ENCODE results near the gene MINDY4.

Gene MINDY4

DNA sequence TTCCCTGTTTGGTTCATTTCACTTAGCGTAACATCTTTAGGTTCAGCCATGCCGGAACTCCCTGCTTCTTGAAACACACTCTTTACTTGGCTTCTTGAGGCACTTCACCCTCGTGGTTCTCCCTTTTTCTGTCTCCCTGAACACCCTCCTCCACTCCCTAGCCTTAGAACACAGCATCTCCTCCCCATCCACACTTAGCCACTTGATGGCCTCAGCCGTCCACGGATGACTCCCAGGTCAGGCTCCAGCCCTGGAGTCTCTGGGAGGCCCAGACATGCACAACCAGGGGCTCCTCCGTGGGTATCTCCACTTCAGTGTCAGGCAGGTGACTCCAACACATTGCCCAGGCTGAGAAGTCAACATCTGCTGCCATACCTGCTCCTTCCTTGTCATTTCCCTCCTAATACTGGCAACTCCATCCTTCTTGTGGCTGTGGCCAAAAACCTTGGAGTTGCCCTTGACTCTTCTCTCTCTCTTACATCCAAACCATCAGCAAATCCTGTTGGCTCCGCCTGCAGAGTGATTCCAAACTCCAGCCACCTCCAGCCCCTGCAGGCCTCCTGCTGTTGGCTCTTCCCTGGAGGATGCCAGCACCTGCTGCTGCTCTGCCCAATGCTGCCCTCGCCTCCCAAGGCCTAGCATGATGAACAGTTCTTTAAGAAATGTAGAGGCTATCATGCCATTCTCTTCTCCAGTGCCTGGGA lies 27.7 kb upstream of the MINDY4 start:
- no peak for DNase-seq

DNA sequence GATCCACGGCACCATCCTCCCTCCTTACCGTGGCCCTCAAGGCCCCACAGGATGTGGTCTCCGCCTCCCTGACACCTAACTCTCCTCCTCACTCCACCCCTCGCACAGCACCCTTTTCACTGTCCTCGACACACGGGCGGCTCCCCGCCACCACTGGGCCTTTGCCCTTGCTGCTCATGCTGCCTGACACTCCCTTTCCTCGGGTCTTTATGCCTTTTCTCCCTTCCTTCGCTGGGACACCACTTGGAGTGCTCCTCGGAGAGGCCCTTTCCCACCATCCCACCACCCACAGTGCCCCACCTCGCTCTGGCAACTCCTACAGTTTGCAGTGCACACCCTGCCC lies 27.2 kb upstream of the MINDY4 start:
- no peak for DNase-seq

DNA sequence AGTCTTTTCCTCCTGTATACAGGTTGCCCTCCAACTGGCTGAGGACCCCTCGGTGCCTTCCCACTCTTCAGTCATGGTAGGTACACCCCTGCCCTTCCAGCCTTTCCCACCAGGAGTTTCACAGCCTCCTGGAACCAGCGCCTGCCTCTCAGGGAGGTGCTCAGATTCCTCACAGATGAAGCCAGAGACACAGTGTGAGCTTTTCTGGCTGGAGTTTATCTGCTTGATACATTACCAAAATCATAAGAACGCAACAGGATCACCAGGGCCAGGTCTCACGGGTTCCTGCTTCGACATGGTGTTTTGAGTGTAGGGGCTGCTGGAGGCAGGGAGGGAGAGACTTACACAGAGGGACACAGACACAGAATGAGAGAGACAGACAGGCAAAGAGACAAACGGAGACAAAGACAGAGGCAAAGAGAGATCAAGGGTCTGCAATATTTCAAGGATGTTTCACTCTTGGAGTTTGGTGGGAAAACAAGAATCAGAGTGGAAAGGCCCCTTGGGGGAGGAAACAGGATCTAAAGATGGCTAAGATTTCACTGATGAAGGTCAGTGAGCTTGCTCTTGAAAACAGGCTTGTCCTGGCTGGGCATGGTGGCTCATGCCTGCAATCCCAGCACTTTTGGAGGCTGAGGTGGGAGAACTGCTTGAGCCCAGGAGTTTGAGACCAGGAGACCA lies 25.8 kb upstream of the MINDY4 start:
- no peak for DNase-seq

DNA sequence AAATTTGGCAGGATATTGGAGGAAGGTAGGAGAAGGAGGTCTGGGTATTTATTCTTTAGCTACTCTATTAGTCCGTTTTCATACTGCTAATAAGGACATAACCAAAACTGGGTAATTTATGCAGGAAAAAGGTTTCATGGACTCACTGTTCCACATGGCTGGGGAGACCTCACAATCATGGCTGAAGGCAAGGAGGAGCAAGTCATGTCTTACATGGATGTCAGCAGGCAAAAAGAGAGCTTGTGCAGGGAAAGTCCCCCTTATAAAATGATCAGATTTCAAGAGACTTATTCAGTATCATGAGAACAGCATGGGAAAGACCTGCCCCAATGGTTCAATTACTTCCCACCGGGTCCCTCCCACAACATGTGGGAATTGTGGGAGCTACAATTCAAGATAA lies 21.2 kb upstream of the MINDY4 start:
- no peak for DNase-seq

DNA sequence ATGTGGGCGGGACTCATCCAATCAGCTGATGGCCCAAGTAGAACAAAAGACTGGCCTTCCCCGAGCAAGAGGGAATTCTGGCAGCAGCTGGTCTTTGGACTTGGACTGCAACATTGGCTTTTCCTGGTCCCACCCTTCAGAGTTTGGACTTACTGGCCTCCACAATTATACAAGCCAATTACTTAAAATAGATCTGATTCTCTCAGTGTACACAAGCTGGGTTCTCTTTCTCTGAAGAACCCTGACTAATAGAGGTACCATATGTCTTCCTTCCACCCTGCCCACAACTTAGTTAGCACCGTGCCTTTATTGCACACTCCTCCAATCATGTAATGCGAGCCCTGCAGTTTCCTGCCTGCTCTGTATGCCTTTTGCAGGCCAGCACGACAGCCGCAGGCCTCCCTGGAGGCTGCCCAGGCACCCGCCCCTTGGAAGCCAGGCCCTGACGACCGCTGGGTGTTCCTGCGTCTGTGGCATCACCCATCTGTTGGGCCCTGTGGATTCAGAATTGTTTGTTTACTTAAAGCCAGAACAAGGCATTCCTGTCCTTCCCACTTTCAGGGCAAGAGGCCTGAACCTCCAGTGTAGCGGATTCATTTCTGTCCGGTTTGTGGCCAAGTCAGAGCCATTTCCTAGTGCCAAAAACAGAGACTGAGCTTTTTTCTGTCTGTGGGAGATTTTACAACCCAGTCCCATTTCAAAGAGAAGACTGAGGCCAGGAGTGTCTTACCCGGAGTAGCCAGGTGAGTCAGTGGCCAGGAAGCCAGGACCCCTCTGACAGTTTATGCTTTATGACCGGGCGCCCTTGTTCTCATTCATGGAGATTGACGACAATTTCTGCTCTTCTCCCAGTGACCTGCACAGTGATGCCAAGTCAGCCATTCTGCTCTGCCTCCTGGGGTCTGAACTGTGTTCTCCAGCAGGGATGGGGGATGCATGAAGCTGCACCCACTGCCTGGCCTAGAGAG lies 20.2 kb upstream of the MINDY4 start:
- no peak for DNase-seq

DNA sequence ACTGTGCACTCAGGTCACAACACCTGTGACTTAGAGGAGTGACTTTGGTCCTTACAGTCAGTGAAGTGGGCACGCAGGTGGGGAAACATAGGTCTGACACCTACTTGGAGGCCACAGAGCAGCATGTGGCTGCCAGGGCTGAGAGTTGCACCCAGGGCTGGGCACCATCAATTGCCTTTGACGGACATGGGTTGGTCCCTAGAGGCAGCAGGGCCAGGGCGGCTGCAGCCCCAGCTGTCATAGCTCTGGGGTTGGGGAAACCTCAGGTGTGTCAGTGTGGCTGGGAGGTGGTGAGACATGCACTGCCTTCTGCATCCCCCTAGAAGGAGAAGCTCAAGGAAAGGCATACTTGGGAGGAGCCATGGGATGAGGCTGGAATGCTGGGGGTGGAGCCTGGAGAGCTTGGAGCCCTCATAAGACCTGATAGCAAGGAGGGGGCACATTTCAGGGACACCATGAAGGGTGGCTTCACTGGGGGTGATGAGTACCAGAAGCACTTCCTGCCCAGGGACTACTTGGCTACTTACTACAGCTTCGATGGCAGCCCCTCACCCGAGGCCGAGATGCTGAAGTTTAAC lies 19.4 kb upstream of the MINDY4 start, which contains the start of gene INMT:
TSS of gene INMT (plus strand) at position 440 of the 578 bp plus-strand sequence. CDS start at position 456, 16 bp downstream.
- DNase-seq, result no peak

DNA sequence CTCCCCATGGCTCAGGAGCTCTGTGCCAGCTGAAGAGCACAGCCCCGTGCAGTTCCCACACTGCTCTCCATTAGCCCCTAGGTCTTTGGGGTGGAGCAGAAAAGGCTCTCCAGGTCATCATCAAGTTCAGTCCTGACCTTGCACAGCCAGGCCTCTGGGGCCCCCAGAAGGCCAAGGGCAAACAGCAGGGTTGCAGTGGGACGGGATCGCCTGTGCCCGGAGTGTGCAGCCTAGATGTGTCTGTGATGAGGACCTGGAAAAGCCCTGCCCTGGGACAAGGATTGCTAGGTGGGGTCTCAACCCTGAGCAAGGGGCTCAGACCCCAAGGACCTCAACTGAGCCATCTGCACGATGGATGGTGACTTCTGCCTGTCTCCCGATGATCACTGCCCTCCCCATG lies 18.7 kb upstream of the MINDY4 start:
- no peak for DNase-seq

DNA sequence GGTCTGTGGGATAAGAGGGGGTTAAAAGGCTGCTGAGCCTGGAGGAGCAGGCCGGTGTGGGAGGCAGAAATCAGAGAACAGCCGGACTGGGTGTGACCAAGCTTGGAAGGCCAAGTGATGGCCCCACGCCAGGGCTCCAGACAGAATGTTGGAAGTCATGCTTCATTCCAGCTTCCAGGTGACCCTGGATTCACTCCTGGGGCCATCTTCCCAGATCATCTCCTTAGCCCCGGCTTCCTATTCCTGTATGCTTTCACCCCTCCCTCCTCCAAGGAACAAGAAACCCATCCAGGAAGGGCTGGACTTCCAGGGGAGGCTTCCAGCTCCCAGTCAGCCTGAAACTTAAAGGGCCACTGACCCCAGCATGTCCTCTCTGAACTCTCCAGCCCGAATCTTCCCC lies 18.2 kb upstream of the MINDY4 start:
- DNase-seq, result no peak

DNA sequence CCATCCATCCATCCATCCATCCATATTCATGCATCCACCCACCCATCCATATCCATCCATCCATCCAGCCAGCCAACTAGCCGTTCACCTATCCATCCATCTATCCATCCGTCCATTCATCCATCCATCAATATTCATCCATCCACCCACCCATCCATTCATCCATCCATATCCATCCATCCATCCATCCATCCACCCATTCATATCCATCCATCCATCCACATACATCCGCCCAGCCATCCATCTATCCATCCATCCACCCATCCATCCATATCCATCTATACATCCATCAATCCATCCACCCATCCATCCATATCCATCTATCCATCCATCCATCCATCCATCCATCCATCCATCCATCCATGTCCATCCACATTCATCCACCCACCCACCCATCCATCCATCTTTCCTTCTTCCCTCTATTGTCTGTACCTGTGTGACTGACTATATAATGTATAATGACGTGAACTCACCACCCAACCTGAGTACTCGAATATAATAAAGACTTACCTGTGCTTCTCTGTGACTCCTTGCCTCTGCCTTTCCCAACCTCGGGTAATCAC lies 16.8 kb upstream of the MINDY4 start:
- DNase-seq, result no peak

DNA sequence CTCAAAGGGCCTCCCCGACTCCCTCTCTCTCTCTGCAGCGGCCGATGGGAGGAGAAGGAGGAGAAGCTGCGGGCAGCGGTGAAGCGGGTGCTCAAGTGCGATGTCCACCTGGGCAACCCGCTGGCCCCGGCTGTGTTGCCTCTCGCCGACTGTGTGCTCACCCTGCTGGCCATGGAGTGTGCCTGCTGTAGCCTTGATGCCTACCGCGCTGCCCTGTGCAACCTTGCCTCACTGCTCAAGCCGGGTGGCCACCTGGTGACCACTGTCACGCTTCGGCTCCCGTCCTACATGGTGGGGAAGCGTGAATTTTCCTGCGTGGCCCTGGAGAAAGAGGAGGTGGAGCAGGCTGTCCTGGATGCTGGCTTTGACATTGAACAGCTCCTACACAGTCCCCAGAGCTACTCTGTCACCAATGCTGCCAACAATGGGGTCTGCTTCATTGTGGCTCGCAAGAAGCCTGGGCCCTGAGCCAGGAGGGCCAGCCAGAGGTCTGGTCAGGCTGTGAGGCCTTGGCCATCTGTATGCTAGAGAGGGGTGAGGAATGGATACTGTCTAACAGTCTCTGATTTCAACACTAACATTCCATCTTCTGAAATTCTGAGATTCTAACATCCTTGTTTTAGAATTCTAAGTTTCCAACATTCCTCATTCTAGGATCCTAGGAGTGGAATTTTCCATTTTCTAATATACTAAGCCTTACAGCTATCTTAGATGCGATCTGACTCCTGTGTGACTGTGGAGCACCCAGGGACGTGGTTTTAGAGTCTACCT lies 15.6 kb upstream of the MINDY4 start:
- no peak for DNase-seq

DNA sequence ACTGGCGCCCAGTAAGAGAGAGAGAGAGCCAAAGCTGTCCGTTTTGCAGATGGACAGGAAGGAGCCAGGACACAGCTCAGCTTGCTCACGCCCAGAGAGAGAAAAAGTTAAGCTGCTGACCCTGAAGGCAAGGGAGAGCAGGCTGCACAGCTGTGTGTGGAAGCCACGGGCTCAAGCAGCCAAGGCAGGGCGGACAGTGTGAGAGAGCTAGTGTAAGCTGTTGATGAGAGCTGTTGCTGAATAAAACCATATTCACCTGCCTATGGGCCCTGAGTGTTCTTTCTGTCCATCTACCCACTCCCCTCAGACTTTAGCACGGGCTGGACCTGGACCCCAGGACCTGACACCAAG lies 13.9 kb upstream of the MINDY4 start:
- DNase-seq, result no peak

DNA sequence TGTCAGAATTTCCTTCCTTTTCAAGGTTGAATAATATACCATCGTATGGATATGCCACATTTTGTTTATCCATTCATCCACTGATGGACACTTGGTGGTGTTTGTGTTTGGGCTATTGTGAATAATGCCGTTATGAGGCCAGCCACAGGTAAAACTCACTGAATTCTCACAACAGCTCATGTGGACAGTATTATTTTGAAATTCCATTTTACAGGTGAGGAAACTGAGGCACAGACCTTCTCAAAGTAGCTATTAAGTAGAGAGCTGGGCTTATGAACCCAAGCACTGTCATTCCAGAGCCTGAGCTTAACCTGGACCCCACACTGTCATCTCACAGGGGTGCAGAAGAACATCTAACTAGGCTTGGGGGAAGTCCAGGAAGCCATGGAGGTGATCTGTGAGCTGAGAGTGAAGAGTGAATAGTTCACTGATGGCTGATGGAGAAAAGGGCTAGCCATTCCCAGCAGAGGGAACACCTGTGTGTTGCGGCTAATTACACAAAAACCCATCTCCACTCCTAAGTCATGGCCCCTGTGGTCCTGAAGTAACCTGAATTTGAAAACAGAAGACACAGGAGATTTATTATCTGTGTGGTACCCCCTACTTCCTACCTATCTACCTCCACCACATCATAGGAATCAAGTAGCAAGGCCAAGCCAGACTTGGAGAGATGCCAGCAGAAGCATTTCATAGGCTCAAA lies 10.6 kb upstream of the MINDY4 start:
- DNase-seq, result no peak

DNA sequence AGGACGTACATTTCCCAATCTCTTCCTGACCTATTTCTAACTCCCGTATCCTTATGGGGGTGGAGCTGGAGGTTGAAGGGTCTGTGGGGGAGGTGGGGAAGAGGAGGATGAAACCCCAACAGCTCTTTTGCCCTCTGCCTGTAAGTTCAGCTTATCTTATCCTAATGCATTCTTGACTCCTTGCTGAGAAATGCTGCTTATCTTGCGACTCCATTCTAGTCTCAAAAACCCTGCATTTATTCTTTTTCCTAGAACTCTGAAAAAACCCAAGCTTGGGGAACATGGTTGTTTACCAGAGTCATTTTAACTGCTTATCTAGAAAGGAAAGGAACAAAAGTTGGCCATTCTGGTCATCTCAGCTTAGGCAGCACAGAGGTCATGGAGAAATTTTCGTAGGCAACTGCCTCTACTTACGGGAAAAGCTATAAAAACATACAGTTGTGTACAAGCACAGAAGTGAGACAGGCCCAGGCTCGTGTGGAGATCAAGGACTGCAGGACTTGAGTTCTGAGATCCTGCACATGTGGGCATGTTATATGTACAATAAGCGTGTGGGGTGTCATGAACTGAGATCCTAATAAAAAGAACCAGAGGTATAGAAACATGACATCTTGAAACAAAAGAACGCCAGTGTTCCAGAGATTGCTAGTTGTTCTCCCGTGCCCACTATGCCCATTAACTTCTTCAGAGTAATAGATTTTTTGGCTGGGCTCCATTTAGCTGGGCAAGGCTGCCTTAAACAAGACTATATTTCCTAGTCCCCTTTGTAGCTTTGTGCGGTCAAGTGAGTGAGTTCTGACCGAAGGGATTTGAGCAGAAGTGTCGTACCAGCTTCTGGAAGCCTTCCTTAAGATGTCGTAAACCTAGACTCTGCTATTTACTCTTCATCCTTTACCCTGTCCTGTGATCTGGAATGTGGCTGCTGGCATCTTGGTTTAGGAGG lies 9.7 kb upstream of the MINDY4 start:
- no peak for DNase-seq

DNA sequence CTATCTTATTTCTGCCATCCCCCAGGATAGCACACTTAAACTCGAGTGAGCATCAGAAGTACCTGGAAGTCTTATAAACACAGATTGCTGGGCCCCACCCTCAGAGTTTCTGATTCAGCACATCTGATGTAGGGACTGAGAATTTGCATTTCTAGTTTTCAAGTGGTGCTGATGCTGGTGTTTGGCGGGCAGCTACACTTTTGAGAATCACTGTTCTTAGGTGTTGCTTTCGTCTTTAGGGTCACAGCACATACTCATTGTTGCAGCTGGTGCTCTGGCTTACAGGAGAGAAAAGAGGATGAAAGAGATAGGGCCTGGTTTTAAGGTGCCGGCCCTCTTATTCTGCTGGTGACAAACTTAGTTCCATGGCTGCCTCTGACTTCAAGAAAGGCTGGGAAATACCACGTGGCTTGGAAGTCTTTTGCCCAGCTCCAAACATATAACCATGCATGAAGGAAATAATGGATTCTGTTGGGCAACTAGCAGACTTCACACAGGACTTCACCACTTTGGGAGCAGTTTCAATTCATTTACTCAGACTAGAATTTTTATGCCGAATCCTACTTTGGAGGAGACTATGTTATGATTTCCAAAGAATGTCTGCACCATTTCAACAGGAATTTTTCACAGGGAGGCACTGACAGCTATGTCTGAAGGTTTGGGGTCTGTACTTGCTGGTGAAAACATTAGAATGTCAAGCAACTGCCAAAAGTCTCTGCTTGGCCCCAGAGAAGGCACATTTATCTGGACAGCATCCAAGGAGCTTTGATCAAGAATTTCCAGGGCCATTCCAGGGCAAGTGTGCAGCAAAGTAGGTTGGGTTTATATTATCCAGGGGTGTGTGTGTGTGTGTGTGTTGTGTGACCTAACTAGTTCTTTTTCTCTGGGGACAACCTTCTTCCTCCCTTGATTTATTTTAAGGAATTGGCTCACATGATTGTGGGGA lies 6.9 kb upstream of the MINDY4 start:
- no peak for DNase-seq

DNA sequence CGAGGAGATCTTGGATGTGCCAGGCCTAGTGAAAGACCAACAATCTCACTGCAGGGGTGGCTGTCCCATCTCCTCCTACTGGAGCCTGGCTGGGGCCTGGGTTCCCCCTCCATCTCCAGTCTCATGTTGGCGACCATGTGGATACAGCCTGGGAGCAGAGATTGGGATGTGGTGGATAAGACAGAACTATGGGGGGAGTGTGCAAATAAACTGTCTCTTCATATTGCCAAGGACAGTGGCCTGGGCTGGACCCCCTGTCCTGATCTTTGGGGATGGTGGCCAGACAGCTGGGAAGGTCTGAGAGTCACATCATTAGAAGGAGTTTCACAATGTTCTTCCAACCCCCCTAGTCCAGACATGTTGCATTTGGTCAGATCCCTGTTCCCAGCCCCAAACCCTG lies 5.8 kb upstream of the MINDY4 start:
- no peak for DNase-seq

DNA sequence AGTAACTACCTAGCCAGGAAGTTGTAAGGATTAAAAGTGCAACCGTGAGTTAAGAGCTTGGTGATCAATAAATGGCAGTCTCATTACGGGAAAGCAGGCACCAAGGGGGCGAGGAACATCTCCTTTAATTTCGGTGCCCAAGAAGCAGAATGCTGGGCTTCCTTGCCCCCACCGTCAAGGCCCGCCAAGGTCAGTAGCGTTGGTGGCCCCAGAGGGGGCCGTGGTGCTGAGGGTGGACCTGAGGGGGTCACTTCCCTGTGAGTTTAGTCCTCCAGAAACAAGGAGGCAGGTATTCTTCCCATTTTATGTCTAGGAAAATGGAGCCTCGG lies 408 bp upstream of the MINDY4 start:
- DNase-seq, result peak in 1 of 2 donors; percentile 4

DNA sequence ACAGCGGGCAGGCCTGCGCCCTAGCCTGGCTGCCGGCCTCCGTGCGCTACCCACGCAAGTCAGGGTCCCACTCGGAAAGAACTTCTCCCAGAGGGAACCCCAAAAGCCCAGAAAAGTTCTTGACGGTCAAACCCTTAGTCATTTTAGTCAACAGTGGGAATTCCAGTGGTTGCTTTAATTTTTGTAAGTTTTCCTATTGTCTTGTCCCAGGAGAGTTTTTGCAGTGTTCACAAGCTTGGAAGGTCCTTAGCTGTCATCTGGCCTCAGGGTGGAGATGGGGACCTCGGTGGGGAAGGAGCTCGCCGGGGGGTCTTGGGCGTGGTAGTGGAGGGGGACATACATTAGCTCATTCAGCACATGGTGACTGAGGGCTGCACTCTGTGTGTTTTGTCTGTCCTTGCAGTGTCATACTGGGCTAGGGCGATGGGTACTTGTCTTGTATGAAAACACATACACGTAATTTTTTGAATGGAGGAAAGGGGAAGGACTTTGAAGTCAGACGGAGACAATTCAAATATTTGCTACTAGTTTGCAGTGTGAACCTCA lies 736 bp downstream of the MINDY4 start:
- DNase-seq, result no peak

DNA sequence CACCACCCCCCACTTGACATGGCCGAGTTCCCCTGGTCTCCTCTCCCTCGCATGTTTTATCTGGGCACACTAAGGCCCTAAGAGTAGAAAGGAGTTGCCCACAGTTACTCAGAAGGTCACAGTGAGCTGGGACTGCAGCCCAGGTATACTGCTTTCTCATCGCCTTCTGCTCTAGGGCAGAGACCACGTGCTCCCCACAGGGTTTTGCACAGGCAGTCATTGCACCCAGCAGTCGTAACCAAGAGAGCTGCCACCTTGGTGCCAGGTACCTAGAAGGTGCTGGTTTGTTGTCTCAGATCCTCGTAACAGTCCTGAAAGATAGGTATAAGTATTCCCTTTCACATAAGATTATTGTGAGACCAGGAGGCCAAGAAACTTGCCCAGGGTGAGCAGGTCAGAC lies 1.8 kb downstream of the MINDY4 start:
- no peak for DNase-seq

DNA sequence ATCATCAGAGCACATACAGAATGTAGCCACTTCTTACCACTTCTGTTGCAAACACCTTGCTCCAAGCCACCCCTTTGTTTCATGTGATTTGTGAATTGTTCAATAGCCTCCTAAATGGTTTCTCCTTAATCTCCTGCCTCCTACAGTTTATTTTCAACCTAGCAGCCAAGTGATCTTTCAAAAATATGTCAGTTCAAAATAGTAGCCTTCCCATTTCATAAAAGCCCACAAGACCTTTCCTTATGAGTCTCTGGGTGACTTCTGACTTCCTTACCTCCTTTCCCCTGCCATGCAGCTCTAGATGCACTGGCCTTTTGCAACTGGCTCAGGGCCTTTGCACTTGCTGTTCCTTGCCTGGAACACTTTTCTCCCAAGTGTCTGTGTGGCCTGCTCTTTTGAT lies 4.8 kb downstream of the MINDY4 start:
- DNase-seq, result no peak

All from CD4-positive, alpha-beta T cell treated with Interleukin-4 for 1 hour (primary cell).